Inflammatory macrophage treated with lipopolysaccharide for 1 hour (primary cell): Measurements from ENCODE around the gene VPS54.
"Not testable (repeated sequence)": the region's sequence is repeated elsewhere in the genome, so short reads cannot be mapped to it uniquely, and the experiment has no call there.

ENCODE experiments used
- DNase-seq, 2 donors: peaks; one replicate each; pipeline ENCODE4 v3.0.0-alpha.2; 2020 to 2022

Gene VPS54

GRCh38 chr2:64021578-64021977 lies 2.4 kb upstream of the VPS54 start:
- DNase-seq, result no peak

GRCh38 chr2:64019975-64020528 lies 824 bp upstream of the VPS54 start:
- peak in 1 of 2 donors; percentile 30 for DNase-seq

GRCh38 chr2:64018701-64019082 lies 536 bp downstream of the VPS54 start:
- DNase-seq, result peak; percentile 38 to 52

- DNase-seq, result peak in 1 of 2 donors; percentile 45
Observed at GRCh38 chr2:64017811-64018700, 1.2 kb downstream of the VPS54 start.

GRCh38 chr2:64015898-64016297 lies 3.3 kb downstream of the VPS54 start:
- peak in 1 of 2 donors; percentile 16 for DNase-seq

- peak; percentile 65 for DNase-seq
Observed at GRCh38 chr2:64015391-64015790, 3.8 kb downstream of the VPS54 start.

GRCh38 chr2:64014628-64015027 lies 4.6 kb downstream of the VPS54 start:
- no peak for DNase-seq

GRCh38 chr2:64013053-64013452 lies 6.2 kb downstream of the VPS54 start:
- no peak for DNase-seq

- no peak for DNase-seq
Observed at GRCh38 chr2:64012115-64012514, 7.1 kb downstream of the VPS54 start.

GRCh38 chr2:64008434-64009009 lies 10.7 kb downstream of the VPS54 start:
- DNase-seq, result no peak

GRCh38 chr2:64007924-64008323 lies 11.3 kb downstream of the VPS54 start:
- DNase-seq, result no peak

- DNase-seq, result no peak
Observed at GRCh38 chr2:64005707-64006356, 13.4 kb downstream of the VPS54 start.

- DNase-seq, result no peak
Observed at GRCh38 chr2:64003239-64003638, 16.0 kb downstream of the VPS54 start.

- DNase-seq, result no peak
Observed at GRCh38 chr2:64001382-64002101, 17.7 kb downstream of the VPS54 start.

GRCh38 chr2:64000630-64001381 lies 18.4 kb downstream of the VPS54 start:
- no peak for DNase-seq

GRCh38 chr2:63999049-63999448 lies 20.2 kb downstream of the VPS54 start:
- no peak for DNase-seq

GRCh38 chr2:63996582-63997198 lies 22.5 kb downstream of the VPS54 start:
- DNase-seq, result not testable (repeated sequence)

GRCh38 chr2:63994329-63995070 lies 24.7 kb downstream of the VPS54 start:
- not testable (repeated sequence) for DNase-seq

- no peak for DNase-seq
Observed at GRCh38 chr2:63993871-63994270, 25.4 kb downstream of the VPS54 start.

GRCh38 chr2:63993130-63993584 lies 26.1 kb downstream of the VPS54 start:
- DNase-seq, result not testable (repeated sequence)
